T-cell (primary cell): ENCODE data around the gene MAP2K1. TPM values are rescaled to one million over a fixed set of nuclear protein-coding genes. Genes with fewer than 3 reads are reported as not detected.
"Not testable (repeated sequence)": the region's sequence is repeated elsewhere in the genome, so short reads cannot be mapped to it uniquely, and the experiment has no call there.

Source experiments
- ATAC-seq, 4 experiments: fragments of 200-7000 bp in 3 of 4; fragments of 150-1000 bp in 1 of 4; cut with Tn5 transposase; replicated peaks in 1 of 4; 1 replicate in 3 of 4; 2 replicates in 1 of 4; pipeline ENCODE4 v1.10.0; 2021; ENCODE audit warnings: moderate library complexity in 3 of 4, mild to moderate bottlenecking in 2 of 4, moderate number of reproducible peaks in 1 of 4
- CTCF ChIA-PET, 2 donors: fragments of 300-600 bp; sonication (Branson Sonifier 250); formaldehyde crosslinking; loops; one replicate each; lab custom pipeline; 2022; ENCODE audit warnings: antibody characterized with exemption in 2 of 2; lab: Charles Lee
- POLR2A ChIA-PET, 2 donors: fragments of 300-600 bp; sonication (Branson Sonifier 250); formaldehyde crosslinking; loops; one replicate each; lab custom pipeline; 2022; ENCODE audit warnings: antibody characterized with exemption in 2 of 2; lab: Charles Lee
- DNase-seq, 35 experiments: peaks; one replicate each; pipeline versions ENCODE4 v3.0.0 to v3.0.0-alpha.2; 2013 to 2023
- H3K27ac ChIP-seq: one replicate; pipeline ENCODE4 v1.5.1; 2013; ENCODE audit warnings: low read length
- H3K27me3 ChIP-seq, 2 experiments: replicated peaks in 1 of 2; 1 replicate in 1 of 2; 2 replicates in 1 of 2; pipeline versions ENCODE4 v1.6.1 to v1.7.0; 2013; ENCODE audit warnings: low read length in 1 of 2, mixed read lengths in 1 of 2; ENCODE audit not compliant: control insufficient read depth in 2 of 2, insufficient read depth in 2 of 2; ENCODE audit errors: extremely low read depth in 1 of 2
- H3K36me3 ChIP-seq, 2 donors: 1 replicate in 1 of 2; 2 replicates in 1 of 2; pipeline versions ENCODE4 v1.6.1 to v1.7.0; 2013; ENCODE audit warnings: low read length in 1 of 2; ENCODE audit not compliant: control insufficient read depth in 2 of 2, insufficient read depth in 1 of 2; ENCODE audit errors: extremely low read depth in 1 of 2
- H3K4me1 ChIP-seq, 2 experiments: 1 replicate in 1 of 2; 2 replicates in 1 of 2; pipeline versions ENCODE4 v1.6.1 to v1.7.0; 2013; ENCODE audit warnings: low read length in 2 of 2, mixed read lengths in 1 of 2; ENCODE audit not compliant: insufficient read depth in 2 of 2, control insufficient read depth in 1 of 2; ENCODE audit errors: extremely low read depth in 1 of 2
- H3K4me3 ChIP-seq, 2 donors: 1 replicate in 1 of 2; 2 replicates in 1 of 2; pipeline versions ENCODE4 v1.5.1 to v1.7.0; 2013; ENCODE audit warnings: mild to moderate bottlenecking in 2 of 2, low read length in 1 of 2, moderate library complexity in 1 of 2; ENCODE audit not compliant: control insufficient read depth in 1 of 2; ENCODE audit errors: extremely low read depth in 1 of 2
- H3K9me3 ChIP-seq: 2 replicates; pipeline ENCODE4 v1.7.0; 2013
- H3K27ac Mint-ChIP-seq, 2 donors: one replicate each; pipeline ENCODE4 v1.8.0; 2020 to 2021; ENCODE audit warnings: mild to moderate bottlenecking in 2 of 2, mixed read lengths in 2 of 2
- H3K27me3 Mint-ChIP-seq, 2 donors: one replicate each; pipeline ENCODE4 v1.8.0; 2021 to 2022; ENCODE audit warnings: mixed read lengths in 2 of 2
- H3K36me3 Mint-ChIP-seq: one replicate; pipeline ENCODE4 v1.8.0; 2021; ENCODE audit warnings: mixed read lengths
- H3K4me1 Mint-ChIP-seq, 3 donors: one replicate each; pipeline ENCODE4 v1.8.0; 2020 to 2022; ENCODE audit warnings: mixed read lengths in 3 of 3, mild to moderate bottlenecking in 1 of 3
- H3K4me3 Mint-ChIP-seq, 3 donors: one replicate each; pipeline ENCODE4 v1.8.0; 2020 to 2022; ENCODE audit warnings: mild to moderate bottlenecking in 3 of 3, mixed read lengths in 3 of 3, moderate library complexity in 3 of 3
- H3K9me3 Mint-ChIP-seq, 3 donors: one replicate each; pipeline ENCODE4 v1.8.0; 2020 to 2022; ENCODE audit warnings: mixed read lengths in 3 of 3
- WGBS: methylation state at CpG from one replicate; pipeline ENCODE4 v1.1.5; 2013; ENCODE audit warnings: missing lambda C conversion rate; ENCODE audit not compliant: insufficient coverage; 5-methylcytosine and 5-hydroxymethylcytosine counted together
- total RNA-seq, 35 experiments: library from RNA in 6 of 35; stranded (reverse) in 6 of 35; fragments of 120-200 nt in 1 of 35; gene quantifications; one replicate each; pipeline versions ENCODE4 v1.2.1 to v1.2.4 and lab custom pipeline; 2013 to 2026

The MAP2K1 gene
- total RNA-seq, 5 donors from 2014 or later (not counting 1 experiment from before 2014, with no cell fraction given), result 38.7 to 62.8 (median 49.4) TPM

- CTCF ChIA-PET, DNase-seq, H3K27me3 ChIP-seq, H3K9me3 Mint-ChIP-seq, H3K9me3 ChIP-seq, H3K27me3 Mint-ChIP-seq, ATAC-seq: not testable (repeated sequence)
- Mint-ChIP-seq H3K36me3 (peaks cover 35% of the 10 kb centered on the region), H3K27ac (peak overlapping the region; percentile 98), H3K4me1 (peaks cover 59 to 61% (median 59%) of the 10 kb centered on the region in 3 donors), H3K4me3 (peak overlapping the region; percentile 91 to 100 (median 99))
- Histone ChIP-seq H3K27ac (peak overlapping the region; percentile 86), H3K36me3 (peaks cover 0 to 51% of the 10 kb centered on the region in 2 donors), H3K4me3 (peak overlapping the region; percentile 88 to 99), H3K4me1 (peaks cover 25 to 27% of the 10 kb centered on the region in 2 experiments)
- POLR2A ChIA-PET, result interaction anchor here in 1 of 2 donors (0.6 to 1.2 kb wide), 3 partner anchors 31 to 149 kb away, joined by 3 to 16 read pairs (median 12); no protein-coding TSS in a partner anchor
- WGBS, result 20% methylated on average over 1 of the region's 13 CpGs
These were observed 116.4 kb downstream of the MAP2K1 start for GRCh38 chr15:66503041-66503648.

- H3K9me3 Mint-ChIP-seq, result no peaks in the 10 kb centered on the region
- CTCF ChIA-PET, result interaction anchor here in 1 of 2 donors (0.6 kb wide), 1 partner anchor 64 kb away, joined by 4 read pairs; no protein-coding TSS in a partner anchor
- peak overlapping the region; percentile 86 for H3K27ac ChIP-seq
- POLR2A ChIA-PET, result interaction anchor here (0.5 to 1.2 kb wide), 5 partner anchors 32 to 152 kb away, joined by 3 to 16 read pairs (median 4); no protein-coding TSS in a partner anchor
- H3K27ac Mint-ChIP-seq, result peak overlapping the region; percentile 98
- peak overlapping the region; percentile 91 to 100 (median 99) for H3K4me3 Mint-ChIP-seq
- DNase-seq (no peak), ATAC-seq (no peak)
- H3K36me3 ChIP-seq, result peaks cover 0 to 43% of the 10 kb centered on the region in 2 donors
- no peaks in the 10 kb centered on the region for H3K27me3 Mint-ChIP-seq
- H3K27me3 ChIP-seq, result no peaks in the 10 kb centered on the region
- H3K4me1 Mint-ChIP-seq, result peaks cover 52 to 54% (median 52%) of the 10 kb centered on the region in 3 donors
- peak overlapping the region; percentile 88 to 99 for H3K4me3 ChIP-seq
- peaks cover 23 to 25% of the 10 kb centered on the region in 2 experiments for H3K4me1 ChIP-seq
- no peaks in the 10 kb centered on the region for H3K9me3 ChIP-seq
- peaks cover 34% of the 10 kb centered on the region for H3K36me3 Mint-ChIP-seq
- 0% methylated on average over 4 of the region's 12 CpGs for WGBS
These were observed 117.3 kb downstream of the MAP2K1 start for GRCh38 chr15:66503780-66504562.

- peaks cover 23 to 25% of the 10 kb centered on the region in 2 experiments for H3K4me1 ChIP-seq
- peak within 1 kb of the TSS; percentile 88 to 99 for H3K4me3 ChIP-seq
- no peaks in the 10 kb centered on the region for H3K9me3 Mint-ChIP-seq
- peak within 1 kb of the TSS; percentile 98 for H3K27ac Mint-ChIP-seq
- ATAC-seq (peak; percentile 88 to 89 (median 88)), DNase-seq (peak; percentile 66 to 88 (median 77))
- POLR2A ChIA-PET, result interaction anchor here (0.6 to 0.9 kb wide), 6 partner anchors 12 to 1787 kb away, joined by 3 to 7 read pairs (median 3); no protein-coding TSS in a partner anchor
- no peaks in the 10 kb centered on the region for H3K27me3 Mint-ChIP-seq
- no peaks in the 10 kb centered on the region for H3K27me3 ChIP-seq
- 0% methylated on average over 33 of the region's 46 CpGs for WGBS
- H3K36me3 ChIP-seq, result peaks cover 0 to 34% of the 10 kb centered on the region in 2 donors
- peaks cover 33% of the 10 kb centered on the region for H3K36me3 Mint-ChIP-seq
- H3K4me3 Mint-ChIP-seq, result peak within 1 kb of the TSS; percentile 91 to 100 (median 99)
- CTCF ChIA-PET, result interaction anchor here in 1 of 2 donors (1.9 kb wide), 1 partner anchor 117 kb away, joined by 5 read pairs; the partner anchor contains the start of gene MAP2K1
- peak within 1 kb of the TSS; percentile 86 for H3K27ac ChIP-seq
- peaks cover 46 to 52% (median 48%) of the 10 kb centered on the region in 3 donors for H3K4me1 Mint-ChIP-seq
- no peaks in the 10 kb centered on the region for H3K9me3 ChIP-seq
These were observed 118.1 kb downstream of the MAP2K1 start, which contains the start of the genes RPL4 and ZWILCH for GRCh38 chr15:66504563-66505429. RPL4 (minus strand) TSS chr15:66504855; CDS start chr15:66504790, 65 bp downstream. ZWILCH (plus strand) TSS chr15:66505326; CDS start chr15:66505339, 13 bp downstream.

GRCh38 chr15:66505430-66505811 is 118.7 kb downstream of the MAP2K1 start:
- H3K27me3 ChIP-seq, result no peaks in the 10 kb centered on the region
- peaks cover 0 to 28% of the 10 kb centered on the region in 2 donors for H3K36me3 ChIP-seq
- no peaks in the 10 kb centered on the region for H3K9me3 ChIP-seq
- CTCF ChIA-PET, result interaction anchor here in 1 of 2 donors (1.9 kb wide), 1 partner anchor 118 kb away, joined by 5 read pairs; the partner anchor contains the start of gene MAP2K1
- Mint-ChIP-seq H3K27ac (peak overlapping the region; percentile 98), H3K4me3 (peak overlapping the region; percentile 91 to 100 (median 99)), H3K27me3 (no peaks in the 10 kb centered on the region), H3K9me3 (no peaks in the 10 kb centered on the region), H3K4me1 (peaks cover 41 to 49% (median 45%) of the 10 kb centered on the region in 3 donors), H3K36me3 (peaks cover 26% of the 10 kb centered on the region)
- DNase-seq (no peak), ATAC-seq (no peak)
- peaks cover 23 to 25% of the 10 kb centered on the region in 2 experiments for H3K4me1 ChIP-seq
- peak overlapping the region; percentile 86 for H3K27ac ChIP-seq
- peak overlapping the region; percentile 88 to 99 for H3K4me3 ChIP-seq
- 0% methylated on average over 9 of the region's 13 CpGs for WGBS
- POLR2A ChIA-PET, result interaction anchor here in 1 of 2 donors (0.6 to 0.9 kb wide), 4 partner anchors 11 to 1787 kb away, joined by 3 to 7 read pairs (median 3); no protein-coding TSS in a partner anchor

GRCh38 chr15:66505818-66506217 is 119.1 kb downstream of the MAP2K1 start:
- peak overlapping the region; percentile 91 to 100 (median 99) for H3K4me3 Mint-ChIP-seq
- Histone ChIP-seq H3K36me3 (peaks cover 0 to 24% of the 10 kb centered on the region in 2 donors), H3K4me3 (peak overlapping the region; percentile 88 to 99), H3K4me1 (peaks cover 23 to 25% of the 10 kb centered on the region in 2 experiments), H3K27me3 (no peaks in the 10 kb centered on the region), H3K9me3 (no peaks in the 10 kb centered on the region), H3K27ac (peak overlapping the region; percentile 86)
- ATAC-seq (no peak), DNase-seq (no peak)
- ChIA-PET CTCF (interaction anchor here in 1 of 2 donors (1.9 kb wide), 1 partner anchor 118 kb away, joined by 5 read pairs; the partner anchor contains the start of gene MAP2K1), POLR2A (interaction anchor here in 1 of 2 donors (0.9 kb wide), 1 partner anchor 204 kb away, joined by 3 read pairs; no protein-coding TSS in a partner anchor)
- H3K4me1 Mint-ChIP-seq, result peaks cover 40 to 48% (median 44%) of the 10 kb centered on the region in 3 donors
- peaks cover 23% of the 10 kb centered on the region for H3K36me3 Mint-ChIP-seq
- H3K9me3 Mint-ChIP-seq, result no peaks in the 10 kb centered on the region
- H3K27me3 Mint-ChIP-seq, result no peaks in the 10 kb centered on the region
- WGBS, result 46% methylated on average over 3 of the region's 4 CpGs
- H3K27ac Mint-ChIP-seq, result peak overlapping the region; percentile 98
